HG02623 (cell line): ENCODE results near the gene MYO16.
"Not testable (repeated sequence)": the region's sequence is repeated elsewhere in the genome, so short reads cannot be mapped to it uniquely, and the experiment has no call there.

Experiments used
- ATAC-seq: cut with Tn5 transposase; IDR thresholded peaks from one replicate; pipeline ENCODE4 v1.9.1; 2021; ENCODE audit warnings: moderate library complexity; ENCODE audit not compliant: unreplicated experiment

MYO16 gene

DNA sequence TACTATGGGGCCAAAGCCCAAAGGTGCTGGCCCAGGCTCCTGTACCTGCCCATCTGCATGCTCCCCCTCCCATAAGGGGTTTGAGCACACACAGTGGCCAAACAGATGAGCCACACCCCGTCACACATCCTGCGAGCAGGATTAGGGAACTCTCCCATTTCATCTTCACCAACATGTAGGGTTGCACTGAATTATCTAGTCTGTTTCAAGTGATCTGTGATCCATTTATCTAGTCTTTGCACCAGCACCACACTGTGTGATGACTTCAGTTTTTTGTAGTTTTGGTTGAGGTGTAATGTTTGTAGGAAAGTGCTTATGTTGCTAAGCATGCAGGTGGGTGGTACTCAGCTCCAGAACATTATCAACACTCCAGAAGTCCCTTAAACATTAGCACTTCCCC, 249.3 kb downstream of the MYO16 start:
- ATAC-seq = no peak

DNA sequence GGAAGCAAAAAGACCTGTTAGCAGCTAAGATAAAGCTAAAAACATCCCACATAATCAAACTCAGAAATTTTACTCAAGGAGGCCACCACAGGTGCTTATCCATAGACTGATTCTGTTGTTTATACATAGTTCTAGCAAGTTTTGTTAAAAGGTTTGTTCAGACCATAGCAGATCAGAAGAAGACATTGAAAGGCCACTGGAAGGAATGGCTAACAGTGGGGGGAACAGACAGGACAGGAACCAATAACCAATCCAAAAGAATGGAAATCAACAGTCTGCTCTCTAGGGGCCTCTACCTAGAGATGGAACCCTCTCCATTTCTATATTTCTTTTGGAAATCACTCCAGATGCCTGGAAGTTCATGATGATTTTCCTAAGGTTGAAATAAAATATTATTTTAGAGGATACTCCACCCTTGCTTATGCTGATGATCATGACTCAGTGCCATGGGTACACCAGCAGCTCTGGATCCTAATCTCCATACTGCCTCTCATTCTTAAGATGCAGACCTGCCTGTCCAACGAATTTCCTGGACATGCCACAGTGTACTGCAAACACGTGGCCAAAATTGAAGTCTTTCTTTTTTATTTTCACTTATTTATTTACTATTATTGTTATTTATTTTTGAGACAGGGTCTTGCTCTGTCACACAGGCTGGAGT, 260.0 kb downstream of the MYO16 start:
- no peak for ATAC-seq

- no peak for ATAC-seq
Measured at GRCh38 chr13:108895220-108895704, 265.9 kb downstream of the MYO16 start.

DNA sequence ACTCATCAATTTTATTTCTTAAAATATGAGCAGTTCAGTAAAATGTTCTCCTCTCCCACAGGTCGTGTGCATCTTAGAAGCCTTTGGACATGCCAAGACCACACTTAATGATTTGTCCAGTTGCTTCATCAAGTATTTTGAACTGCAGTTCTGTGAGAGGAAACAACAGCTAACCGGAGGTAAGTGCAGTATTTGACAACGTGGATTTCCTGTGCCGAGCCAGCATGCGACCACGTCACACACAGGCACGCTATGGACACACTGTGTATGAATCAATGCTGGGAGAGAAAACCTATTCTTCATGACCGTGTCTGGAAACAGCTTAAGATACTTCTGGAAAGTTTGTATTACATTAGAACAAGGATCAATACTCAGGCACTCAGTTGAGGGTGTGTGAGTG, 268.5 kb downstream of the MYO16 start:
- no peak for ATAC-seq

GRCh38 chr13:108902405-108903155, 273.2 kb downstream of the MYO16 start:
- no peak for ATAC-seq

GRCh38 chr13:108903613-108904012, 274.2 kb downstream of the MYO16 start:
- ATAC-seq = no peak

GRCh38 chr13:108911807-108912206, 282.4 kb downstream of the MYO16 start:
- ATAC-seq = no peak

GRCh38 chr13:108913731-108914130, 284.3 kb downstream of the MYO16 start:
- not testable (repeated sequence) for ATAC-seq

DNA sequence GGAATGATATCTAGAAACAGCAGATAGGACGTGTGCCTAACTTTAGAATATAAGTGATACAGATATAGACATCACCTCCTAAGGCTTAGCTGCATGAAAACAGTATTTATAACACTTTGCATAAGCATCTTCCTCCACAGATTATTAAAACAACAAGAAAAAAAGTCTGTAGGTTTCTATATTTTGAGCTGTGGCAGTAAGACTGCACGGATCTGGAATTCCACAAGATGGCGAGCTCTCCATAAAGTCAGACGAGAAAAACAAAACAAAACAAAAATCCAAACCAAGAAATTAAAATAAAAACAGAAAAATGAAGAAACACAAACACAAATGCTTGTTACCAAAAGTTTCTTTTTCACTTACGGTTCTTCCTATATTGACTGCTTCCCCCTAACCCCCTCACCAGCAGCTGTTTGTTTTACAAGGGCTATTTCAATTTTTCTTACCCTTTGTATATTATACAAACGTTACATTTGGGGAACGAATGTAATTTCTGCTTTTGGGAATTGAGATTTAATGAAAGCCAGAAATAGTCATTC, 285.8 kb downstream of the MYO16 start:
- ATAC-seq = no peak

- peak; percentile 96 for ATAC-seq
Measured at GRCh38 chr13:108915634-108916512, 286.5 kb downstream of the MYO16 start.

DNA sequence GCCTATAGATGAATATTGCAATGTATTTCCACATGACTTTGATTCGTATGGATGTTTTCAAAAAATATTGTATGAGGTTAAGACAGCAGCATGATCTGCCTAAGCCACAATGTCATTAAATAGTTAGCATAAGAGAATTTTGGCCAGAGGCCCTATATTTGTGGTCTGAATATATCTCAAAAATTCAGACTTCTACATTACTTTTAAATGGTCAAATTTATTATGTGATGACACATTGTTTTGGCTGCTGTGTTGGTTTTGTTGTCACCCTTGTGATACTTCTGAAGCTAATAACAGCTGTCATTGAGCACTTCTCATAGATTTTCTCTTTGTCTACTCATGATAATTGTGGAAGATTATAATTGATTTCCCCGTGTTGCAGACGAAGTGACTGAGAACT, 288.2 kb downstream of the MYO16 start:
- ATAC-seq = no peak

DNA sequence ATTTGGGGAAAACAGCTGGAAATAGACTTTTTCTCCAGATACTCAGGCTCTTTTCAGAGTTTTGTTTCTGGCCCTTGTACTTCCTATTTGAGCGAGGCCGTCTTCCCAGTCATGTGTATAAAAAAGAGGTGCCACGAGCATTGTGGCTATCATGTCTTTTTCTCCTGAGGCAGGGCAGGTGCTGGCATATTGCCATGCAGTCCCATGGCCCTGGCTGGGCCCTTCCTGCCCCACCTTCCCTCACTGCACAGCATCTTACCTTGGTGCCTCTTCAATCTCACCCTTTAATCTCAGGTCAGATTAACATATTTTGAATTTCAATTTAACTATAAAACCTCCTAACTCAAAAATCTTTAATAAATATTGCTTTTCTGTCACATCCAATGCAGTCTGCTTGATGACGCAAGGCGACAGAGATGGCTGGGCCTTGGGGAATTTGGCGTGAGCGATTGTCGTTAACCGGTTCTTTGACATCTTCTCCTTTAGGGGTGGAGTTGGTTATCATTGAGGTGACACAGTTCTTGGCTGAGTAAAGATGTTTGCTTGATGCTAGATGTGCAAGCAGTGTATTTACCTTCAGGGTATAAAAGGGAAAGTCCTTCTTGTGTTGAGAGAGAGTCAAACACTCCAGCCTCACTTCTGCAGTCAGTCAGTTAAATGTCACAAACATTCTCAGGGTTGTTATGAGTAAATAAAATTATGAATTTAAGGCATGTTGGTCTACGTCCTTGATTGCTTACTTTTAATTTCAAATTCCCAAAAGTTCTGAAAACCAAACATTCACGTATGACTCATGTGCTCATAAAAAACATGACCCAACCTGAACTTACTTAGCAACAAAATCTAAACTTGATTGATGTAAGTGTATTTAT, 289.9 kb downstream of the MYO16 start:
- no peak for ATAC-seq

DNA sequence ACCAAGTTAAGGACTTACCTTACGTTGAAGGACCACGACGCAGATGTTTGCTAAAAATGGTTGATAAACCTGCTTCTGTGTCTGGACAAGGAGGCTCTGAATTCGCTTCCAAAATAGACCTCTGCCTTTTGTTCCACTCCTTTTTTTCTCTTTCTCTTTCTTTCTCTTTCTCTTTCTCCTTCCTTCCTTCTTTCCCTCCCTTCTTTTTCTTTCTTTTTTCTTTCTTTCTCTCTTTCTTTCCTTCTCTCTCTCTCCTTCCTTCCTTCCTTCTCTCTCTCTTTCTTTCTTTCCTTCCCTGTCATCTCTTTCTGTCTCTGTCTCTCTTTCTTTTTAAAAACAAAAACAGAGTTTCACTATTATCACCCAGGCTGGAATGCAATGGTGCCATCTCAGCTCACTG, 290.7 kb downstream of the MYO16 start:
- no peak for ATAC-seq

GRCh38 chr13:108921238-108921637, 291.8 kb downstream of the MYO16 start:
- no peak for ATAC-seq

DNA sequence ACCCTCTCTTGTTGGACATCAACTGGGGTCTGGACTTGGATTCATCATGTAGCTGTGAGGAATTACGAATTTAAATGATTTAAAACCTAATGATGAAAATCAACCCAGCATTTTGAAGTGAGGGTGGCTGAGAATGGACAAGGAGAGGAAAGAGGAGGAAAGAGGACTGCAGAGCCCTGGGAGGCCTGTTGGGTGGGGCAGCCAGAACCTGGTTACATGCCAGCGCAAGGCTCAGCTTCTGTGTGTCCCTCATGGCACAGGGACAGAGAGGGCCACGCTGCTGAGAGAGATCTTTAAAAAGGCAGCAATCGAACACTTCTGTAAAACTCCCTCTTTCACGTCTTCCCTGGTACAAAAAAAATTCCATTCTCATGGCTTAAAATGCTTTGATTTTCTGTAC, 292.7 kb downstream of the MYO16 start:
- ATAC-seq = no peak

DNA sequence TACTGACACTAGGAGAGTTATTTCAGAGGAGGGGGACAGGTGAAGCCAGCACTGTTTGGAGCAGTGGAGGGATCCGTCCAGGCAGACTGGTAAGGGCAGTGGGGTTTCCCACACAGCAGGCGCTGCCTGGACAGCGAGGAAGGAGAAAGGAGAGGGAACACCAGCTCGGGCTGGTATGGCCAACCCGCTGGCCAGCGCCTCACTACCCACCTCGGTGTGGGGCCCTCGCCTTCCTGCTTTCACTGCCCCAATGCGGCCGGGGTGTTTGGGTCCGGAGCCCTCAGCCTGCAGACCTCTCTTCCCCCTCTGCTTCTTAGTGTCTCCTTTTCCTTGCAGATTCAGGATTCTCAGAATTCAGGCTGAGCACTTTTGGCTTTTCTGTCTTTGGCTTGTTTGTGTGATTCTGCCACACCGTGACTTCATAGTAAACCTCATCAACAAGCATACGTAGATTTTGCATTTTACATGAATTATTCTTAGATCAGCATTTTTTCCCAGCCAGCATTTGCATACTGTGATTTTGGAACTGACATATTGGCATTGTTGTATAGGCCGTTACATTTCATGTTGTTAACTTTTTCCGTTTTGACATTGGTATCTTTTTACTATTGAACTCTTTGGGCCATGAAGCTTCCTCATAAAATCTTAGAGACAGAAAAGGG, 294.1 kb downstream of the MYO16 start:
- ATAC-seq = no peak

DNA sequence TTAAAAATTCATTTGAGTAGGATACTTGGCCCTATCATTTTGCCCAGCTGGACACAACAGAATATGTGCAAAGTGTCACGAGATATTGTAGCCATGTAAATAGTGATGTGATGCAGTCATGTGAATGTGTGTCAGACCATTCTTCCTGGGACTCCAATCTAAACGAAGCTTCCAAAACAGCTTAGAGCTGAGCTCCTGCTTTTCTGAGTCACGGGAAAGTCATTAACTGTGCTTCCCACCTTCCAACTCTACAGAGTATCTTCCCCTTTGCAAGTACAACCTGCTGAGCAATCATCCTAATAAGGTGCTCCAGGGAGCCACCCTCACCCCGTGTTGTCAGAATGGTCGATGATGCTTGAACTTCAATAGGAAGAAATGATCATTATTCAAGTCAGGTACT, 294.7 kb downstream of the MYO16 start:
- no peak for ATAC-seq

- no peak for ATAC-seq
Measured at GRCh38 chr13:108924541-108924940, 295.1 kb downstream of the MYO16 start.

DNA sequence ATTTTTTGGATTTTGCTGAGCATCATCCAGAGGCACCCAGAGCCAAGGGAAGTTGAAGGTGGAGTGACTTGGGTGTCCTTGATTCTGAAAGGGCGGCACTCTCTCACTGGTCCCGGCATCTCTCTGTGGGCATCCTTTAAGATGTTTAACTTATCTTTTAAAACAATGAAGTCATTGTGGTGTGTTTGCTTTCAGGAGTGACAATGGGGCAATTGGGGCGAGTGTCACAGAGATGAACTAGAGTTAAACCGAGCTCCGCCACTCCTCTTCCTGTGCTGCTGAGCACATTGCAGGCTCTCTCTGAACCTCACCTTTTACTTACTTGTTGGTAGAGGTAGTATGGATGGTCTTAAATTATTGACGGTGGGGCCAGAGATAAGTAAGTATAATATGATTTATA, 295.7 kb downstream of the MYO16 start:
- no peak for ATAC-seq

DNA sequence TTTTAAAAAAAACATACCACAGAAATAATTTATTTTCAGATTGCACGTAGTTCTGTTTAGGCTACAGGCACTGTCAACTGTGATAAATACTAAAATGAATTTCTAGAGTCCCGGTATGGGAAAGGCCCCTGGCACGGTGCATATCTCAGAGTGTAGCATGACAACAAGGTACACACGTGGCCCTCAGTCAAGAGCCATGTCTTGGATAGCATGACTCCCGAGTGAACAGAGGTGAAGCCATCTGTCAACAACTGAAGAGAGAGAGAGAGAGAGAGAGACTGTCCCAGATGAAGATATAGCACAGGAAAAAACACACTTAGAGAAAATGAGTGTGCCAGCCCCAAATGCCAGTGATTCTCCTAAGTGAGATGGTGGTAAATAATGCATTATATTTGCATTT, 297.5 kb downstream of the MYO16 start:
- ATAC-seq = no peak
